IPS-20b (cell line): Measurements from ENCODE around the gene MRE11.
A peak's percentile ranks its signal among the peaks of the same experiment; 100 is the strongest.
"Not testable (repeated sequence)": the region's sequence is repeated elsewhere in the genome, so short reads cannot be mapped to it uniquely, and the experiment has no call there.

Source experiments
- H3K27ac ChIP-seq: one replicate; pipeline ENCODE4 v1.5.1; 2013; ENCODE audit warnings: low read length
- H3K27me3 ChIP-seq: 2 replicates; pipeline ENCODE4 v1.6.1; 2013; ENCODE audit warnings: mild to moderate bottlenecking, low read length, inconsistent platforms; ENCODE audit not compliant: insufficient read depth
- H3K36me3 ChIP-seq: 2 replicates; pipeline ENCODE4 v1.6.1; 2013; ENCODE audit warnings: low read depth, mild to moderate bottlenecking, inconsistent platforms, low read length, moderate library complexity; ENCODE audit not compliant: insufficient read depth
- H3K4me1 ChIP-seq: 2 replicates; pipeline ENCODE4 v1.6.1; 2013; ENCODE audit warnings: mild to moderate bottlenecking, control low read depth, inconsistent platforms, low read length, moderate library complexity; ENCODE audit not compliant: insufficient read depth
- H3K4me3 ChIP-seq: 2 replicates; pipeline ENCODE4 v1.5.1; 2013; ENCODE audit warnings: mild to moderate bottlenecking, low read length, inconsistent platforms
- H3K9ac ChIP-seq: 2 replicates; pipeline ENCODE4 v1.6.1; 2013; ENCODE audit warnings: low read depth, mild to moderate bottlenecking, inconsistent platforms, low read length, moderate library complexity
- H3K9me3 ChIP-seq: 2 replicates; pipeline ENCODE4 v1.6.1; 2013; ENCODE audit warnings: mild to moderate bottlenecking, low read depth, low read length, inconsistent platforms; ENCODE audit not compliant: insufficient read depth

MRE11 gene

GRCh38 chr11:94405062-94405833 is 88.4 kb downstream of the MRE11 start:
- H3K4me3 ChIP-seq, result no peak overlapping the region
- H3K27me3 ChIP-seq, result peaks cover 32% of the 10 kb centered on the region
- no peak overlapping the region for H3K27ac ChIP-seq
- H3K9ac ChIP-seq, result no peak overlapping the region
- peaks cover 6% of the 10 kb centered on the region for H3K4me1 ChIP-seq
- no peaks in the 10 kb centered on the region for H3K36me3 ChIP-seq
- no peaks in the 10 kb centered on the region for H3K9me3 ChIP-seq

GRCh38 chr11:94402355-94402754 is 91.3 kb downstream of the MRE11 start:
- Histone ChIP-seq H3K27ac (no peak overlapping the region), H3K4me1 (peaks cover 6% of the 10 kb centered on the region), H3K9me3 (no peaks in the 10 kb centered on the region), H3K4me3 (no peak overlapping the region), H3K36me3 (no peaks in the 10 kb centered on the region), H3K27me3 (peaks cover 54% of the 10 kb centered on the region), H3K9ac (no peak overlapping the region)

GRCh38 chr11:94401773-94402265 is 91.8 kb downstream of the MRE11 start:
- Histone ChIP-seq H3K9me3 (no peaks in the 10 kb centered on the region), H3K4me1 (peaks cover 6% of the 10 kb centered on the region), H3K27ac (no peak overlapping the region), H3K36me3 (no peaks in the 10 kb centered on the region), H3K27me3 (peaks cover 54% of the 10 kb centered on the region), H3K4me3 (peak overlapping the region; percentile 69), H3K9ac (no peak overlapping the region)

- H3K27me3 ChIP-seq, result peaks cover 54% of the 10 kb centered on the region
- peaks cover 6% of the 10 kb centered on the region for H3K4me1 ChIP-seq
- no peaks in the 10 kb centered on the region for H3K9me3 ChIP-seq
- no peaks in the 10 kb centered on the region for H3K36me3 ChIP-seq
- peak within 1 kb of the TSS; percentile 69 for H3K4me3 ChIP-seq
- no peak within 1 kb of the TSS for H3K27ac ChIP-seq
- no peak within 1 kb of the TSS for H3K9ac ChIP-seq
Observed at GRCh38 chr11:94400839-94401772, 92.5 kb downstream of the MRE11 start, which contains the start of gene GPR83. GPR83 (minus strand) TSS chr11:94401419; CDS start chr11:94401247, 172 bp downstream.

- H3K27ac ChIP-seq, result no peak overlapping the region
- H3K27me3 ChIP-seq, result peaks cover 54% of the 10 kb centered on the region
- no peaks in the 10 kb centered on the region for H3K9me3 ChIP-seq
- H3K9ac ChIP-seq, result no peak overlapping the region
- H3K4me3 ChIP-seq, result peak overlapping the region; percentile 69; the same call in 1 of the 2 replicates
- no peaks in the 10 kb centered on the region for H3K36me3 ChIP-seq
- peaks cover 6% of the 10 kb centered on the region for H3K4me1 ChIP-seq
Observed at GRCh38 chr11:94400457-94400838, 93.2 kb downstream of the MRE11 start.

GRCh38 chr11:94400050-94400449 is 93.6 kb downstream of the MRE11 start:
- H3K36me3 ChIP-seq, result no peaks in the 10 kb centered on the region
- H3K9ac ChIP-seq, result no peak overlapping the region
- H3K9me3 ChIP-seq, result no peaks in the 10 kb centered on the region
- no peak overlapping the region for H3K4me3 ChIP-seq
- H3K27ac ChIP-seq, result no peak overlapping the region
- H3K4me1 ChIP-seq, result peaks cover 6% of the 10 kb centered on the region
- peaks cover 54% of the 10 kb centered on the region for H3K27me3 ChIP-seq

- no peak overlapping the region for H3K27ac ChIP-seq
- no peaks in the 10 kb centered on the region for H3K36me3 ChIP-seq
- H3K4me3 ChIP-seq, result no peak overlapping the region
- H3K9ac ChIP-seq, result no peak overlapping the region
- H3K4me1 ChIP-seq, result peaks cover 6% of the 10 kb centered on the region
- peaks cover 49% of the 10 kb centered on the region for H3K27me3 ChIP-seq
- H3K9me3 ChIP-seq, result no peaks in the 10 kb centered on the region
Observed at GRCh38 chr11:94398101-94398500, 95.5 kb downstream of the MRE11 start.

- peaks cover 32% of the 10 kb centered on the region for H3K27me3 ChIP-seq
- H3K27ac ChIP-seq, result no peak overlapping the region
- no peaks in the 10 kb centered on the region for H3K36me3 ChIP-seq
- H3K9me3 ChIP-seq, result no peaks in the 10 kb centered on the region
- H3K4me1 ChIP-seq, result no peaks in the 10 kb centered on the region
- H3K4me3 ChIP-seq, result no peak overlapping the region
- no peak overlapping the region for H3K9ac ChIP-seq
Observed at GRCh38 chr11:94396282-94396681, 97.4 kb downstream of the MRE11 start.

GRCh38 chr11:94391937-94392336 is 101.7 kb downstream of the MRE11 start:
- H3K4me3 ChIP-seq, H3K27ac ChIP-seq, H3K9me3 ChIP-seq, H3K27me3 ChIP-seq, H3K4me1 ChIP-seq, H3K36me3 ChIP-seq, H3K9ac ChIP-seq: not testable (repeated sequence)

GRCh38 chr11:94379613-94380012 is 114.0 kb downstream of the MRE11 start:
- Histone ChIP-seq H3K4me1 (no peaks in the 10 kb centered on the region), H3K4me3 (no peak overlapping the region), H3K27ac (no peak overlapping the region), H3K9ac (no peak overlapping the region), H3K9me3 (no peaks in the 10 kb centered on the region; the same call in 1 of the 2 replicates), H3K36me3 (no peaks in the 10 kb centered on the region), H3K27me3 (no peaks in the 10 kb centered on the region)

GRCh38 chr11:94376841-94377240 is 116.8 kb downstream of the MRE11 start:
- Histone ChIP-seq H3K36me3 (no peaks in the 10 kb centered on the region), H3K27me3 (no peaks in the 10 kb centered on the region), H3K9me3 (no peaks in the 10 kb centered on the region), H3K27ac (no peak overlapping the region), H3K4me1 (no peaks in the 10 kb centered on the region), H3K9ac (no peak overlapping the region), H3K4me3 (no peak overlapping the region)
